ENCODE measurements around the gene MAP3K7CL. TPM values are rescaled to one million over a fixed set of nuclear protein-coding genes. Genes with fewer than 3 reads are reported as not detected.

The MAP3K7CL gene
- total RNA-seq, 4 donors from 2014 or later, result 6.8 to 10.4 (median 8.8) TPM

DNA sequence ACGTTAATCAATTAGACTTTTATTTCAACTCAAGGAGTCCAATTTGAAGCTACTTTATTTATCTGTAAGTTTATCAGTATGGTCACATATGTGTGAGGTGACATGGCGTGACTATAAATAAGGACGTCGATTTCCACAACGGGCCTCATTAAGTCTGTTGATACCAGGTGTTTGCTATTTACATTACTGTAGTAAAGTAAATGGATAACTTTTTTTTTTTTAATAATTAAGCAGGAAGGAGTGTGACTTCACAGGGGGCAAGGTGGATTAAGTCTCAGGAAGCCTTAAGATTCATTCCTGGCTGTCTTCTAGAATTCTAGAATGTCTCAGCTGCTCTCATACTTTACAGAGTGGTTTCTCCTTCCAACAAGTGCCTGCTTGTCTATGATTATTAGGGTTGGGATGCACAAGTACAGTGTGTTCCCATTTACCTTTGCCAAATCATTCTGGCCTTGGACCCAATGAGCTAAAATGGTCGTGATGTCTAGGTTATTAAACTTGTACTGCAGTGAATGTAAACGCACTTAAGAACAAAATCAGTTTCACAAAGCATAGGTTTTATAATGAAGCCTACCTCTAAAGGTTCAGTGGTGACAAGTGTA lies 15.5 kb downstream of the MAP3K7CL start:
- Histone ChIP-seq H3K4me1 (peaks cover 54% of the 10 kb centered on the region), H3K9me3 (no peaks in the 10 kb centered on the region), H3K4me3 (no peak overlapping the region), H3K36me3 (no peaks in the 10 kb centered on the region), H3K27me3 (no peaks in the 10 kb centered on the region), H3K27ac (peak overlapping the region; percentile 88)
- no peak for DNase-seq (ENCODE audit: low spot score in 2 of 2)
- WGBS, result 32% methylated on average over 7 of the region's 7 CpGs
- no peak for TF ChIP-seq EP300 (IDR thresholded peaks at IDR 0.05)
- no peak for TF ChIP-seq POLR2A (IDR thresholded peaks at IDR 0.05)
- peak; percentile 38 to 92 (median 54) for TF ChIP-seq POLR2AphosphoS5 (IDR thresholded peaks at IDR 0.05)
- TF ChIP-seq, protein P1, sequence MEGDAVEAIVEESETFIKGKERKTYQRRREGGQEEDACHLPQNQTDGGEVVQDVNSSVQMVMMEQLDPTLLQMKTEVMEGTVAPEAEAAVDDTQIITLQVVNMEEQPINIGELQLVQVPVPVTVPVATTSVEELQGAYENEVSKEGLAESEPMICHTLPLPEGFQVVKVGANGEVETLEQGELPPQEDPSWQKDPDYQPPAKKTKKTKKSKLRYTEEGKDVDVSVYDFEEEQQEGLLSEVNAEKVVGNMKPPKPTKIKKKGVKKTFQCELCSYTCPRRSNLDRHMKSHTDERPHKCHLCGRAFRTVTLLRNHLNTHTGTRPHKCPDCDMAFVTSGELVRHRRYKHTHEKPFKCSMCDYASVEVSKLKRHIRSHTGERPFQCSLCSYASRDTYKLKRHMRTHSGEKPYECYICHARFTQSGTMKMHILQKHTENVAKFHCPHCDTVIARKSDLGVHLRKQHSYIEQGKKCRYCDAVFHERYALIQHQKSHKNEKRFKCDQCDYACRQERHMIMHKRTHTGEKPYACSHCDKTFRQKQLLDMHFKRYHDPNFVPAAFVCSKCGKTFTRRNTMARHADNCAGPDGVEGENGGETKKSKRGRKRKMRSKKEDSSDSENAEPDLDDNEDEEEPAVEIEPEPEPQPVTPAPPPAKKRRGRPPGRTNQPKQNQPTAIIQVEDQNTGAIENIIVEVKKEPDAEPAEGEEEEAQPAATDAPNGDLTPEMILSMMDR (IDR thresholded peaks at IDR 0.05), result no peak

DNA sequence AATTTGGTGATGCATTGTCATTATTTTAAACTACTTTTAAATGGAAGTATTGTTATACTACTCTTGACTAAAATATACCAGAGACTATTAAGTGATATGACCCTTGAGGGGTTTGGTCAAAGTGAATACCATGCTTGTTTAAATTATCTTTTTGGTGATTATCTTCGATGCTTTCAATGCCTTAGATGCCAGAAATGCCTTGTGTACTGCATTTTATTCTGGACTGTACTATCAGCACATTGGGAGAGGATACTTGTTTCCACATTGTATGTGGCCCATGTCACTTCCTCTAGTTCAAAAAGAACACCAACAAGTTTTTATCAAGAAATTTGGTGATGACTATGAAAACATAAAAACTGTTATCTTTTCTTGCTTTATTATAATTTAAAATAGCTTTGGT lies 16.3 kb downstream of the MAP3K7CL start:
- Histone ChIP-seq H3K4me1 (peaks cover 55% of the 10 kb centered on the region), H3K27me3 (no peaks in the 10 kb centered on the region), H3K9me3 (no peaks in the 10 kb centered on the region), H3K4me3 (no peak overlapping the region), H3K36me3 (no peaks in the 10 kb centered on the region), H3K27ac (peak overlapping the region; percentile 88)
- 63% methylated on average over 1 of the region's 1 CpG for WGBS
- no peak for TF ChIP-seq POLR2A (IDR thresholded peaks at IDR 0.05)
- no peak for TF ChIP-seq POLR2AphosphoS5 (IDR thresholded peaks at IDR 0.05)
- TF ChIP-seq EP300 (IDR thresholded peaks at IDR 0.05), result no peak
- TF ChIP-seq, protein P1 (IDR thresholded peaks at IDR 0.05), result no peak
- no peak for DNase-seq (ENCODE audit: low spot score in 2 of 2)

DNA sequence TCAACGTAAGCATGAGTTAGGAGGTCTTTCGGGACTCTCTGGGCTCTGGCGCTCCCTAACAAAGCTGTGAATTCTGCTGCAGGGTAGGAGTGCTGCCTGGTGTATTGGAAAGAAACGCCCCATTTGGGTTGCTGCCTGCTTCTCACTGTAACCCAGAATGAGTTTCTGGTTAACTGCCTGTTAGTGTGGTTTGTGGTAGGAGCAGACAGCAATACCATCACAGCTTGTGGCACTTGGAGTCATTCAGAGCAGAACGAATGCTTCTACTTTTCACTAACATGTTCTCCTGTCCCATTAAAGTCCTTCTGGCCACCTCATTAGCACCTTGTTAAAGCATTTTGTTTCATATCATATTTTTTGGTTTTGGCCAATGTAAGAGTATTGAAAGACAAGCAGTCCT lies 18.1 kb downstream of the MAP3K7CL start:
- Histone ChIP-seq H3K27ac (no peak overlapping the region), H3K27me3 (no peaks in the 10 kb centered on the region), H3K36me3 (no peaks in the 10 kb centered on the region), H3K4me3 (no peak overlapping the region), H3K4me1 (peaks cover 66% of the 10 kb centered on the region), H3K9me3 (no peaks in the 10 kb centered on the region)
- TF ChIP-seq POLR2AphosphoS5 (IDR thresholded peaks at IDR 0.05) (no peak), EP300 (IDR thresholded peaks at IDR 0.05) (no peak), POLR2A (IDR thresholded peaks at IDR 0.05) (no peak)
- TF ChIP-seq, protein P1 (IDR thresholded peaks at IDR 0.05), result no peak
- WGBS, result 56% methylated on average over 5 of the region's 5 CpGs
- DNase-seq (ENCODE audit: low spot score in 2 of 2), result no peak

DNA sequence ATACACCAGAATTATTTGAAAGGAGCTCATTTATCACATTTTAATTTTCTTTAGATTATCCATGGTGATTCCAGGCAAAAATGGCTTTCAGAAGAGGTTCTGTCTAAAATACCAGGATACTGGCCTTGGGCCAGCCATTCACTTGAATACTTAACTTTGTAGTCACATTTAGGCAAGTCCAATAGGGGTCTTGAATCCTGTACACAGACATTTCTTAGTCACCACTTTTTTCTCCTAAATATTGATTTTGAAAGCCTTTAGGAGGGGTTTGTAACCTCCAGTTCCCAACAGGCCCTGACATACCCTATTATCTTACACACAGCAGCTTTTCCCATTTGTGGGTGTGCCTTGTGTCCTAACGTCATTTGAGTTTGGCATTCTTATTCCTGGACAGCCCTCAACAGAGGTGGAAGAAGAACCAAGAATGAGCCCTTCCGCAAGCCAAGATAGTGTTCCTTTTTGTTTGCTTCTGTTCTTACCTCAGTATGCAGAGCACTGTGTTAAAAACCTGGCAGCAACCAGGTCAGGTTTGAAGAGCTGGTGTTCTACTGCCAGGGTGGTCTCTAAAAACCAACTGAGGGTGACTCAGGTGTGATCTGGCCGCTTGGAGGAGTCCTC lies 19.5 kb downstream of the MAP3K7CL start:
- TF ChIP-seq POLR2A (IDR thresholded peaks at IDR 0.05), result no peak
- H3K27me3 ChIP-seq, result no peaks in the 10 kb centered on the region
- peaks cover 58% of the 10 kb centered on the region for H3K4me1 ChIP-seq
- no peaks in the 10 kb centered on the region for H3K36me3 ChIP-seq
- WGBS, result 51% methylated on average over 3 of the region's 3 CpGs
- no peak for DNase-seq (ENCODE audit: low spot score in 2 of 2)
- H3K9me3 ChIP-seq, result no peaks in the 10 kb centered on the region
- H3K27ac ChIP-seq, result no peak overlapping the region
- H3K4me3 ChIP-seq, result no peak overlapping the region

DNA sequence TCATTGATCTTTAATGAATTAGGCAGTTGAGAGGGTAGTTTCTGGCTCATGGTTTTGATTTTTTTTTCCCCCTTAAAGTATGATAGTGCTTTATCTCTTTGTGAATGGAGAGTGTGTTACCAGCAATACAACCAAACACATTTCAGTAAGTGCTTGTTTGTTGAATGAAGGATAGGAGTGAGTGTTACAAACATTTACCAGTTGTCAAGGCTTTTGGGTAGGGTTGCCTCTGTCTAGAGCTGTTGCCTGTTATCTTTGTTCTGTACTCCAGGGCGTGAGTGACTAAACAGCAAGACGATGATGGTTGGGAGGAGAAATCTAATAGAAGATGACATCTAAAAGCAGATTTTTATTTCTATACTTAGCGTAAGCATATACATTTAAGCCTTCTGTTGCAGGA lies 21.5 kb downstream of the MAP3K7CL start:
- Histone ChIP-seq H3K9me3 (no peaks in the 10 kb centered on the region), H3K4me3 (no peak overlapping the region), H3K4me1 (peaks cover 42% of the 10 kb centered on the region), H3K27ac (no peak overlapping the region), H3K36me3 (no peaks in the 10 kb centered on the region), H3K27me3 (no peaks in the 10 kb centered on the region)
- TF ChIP-seq EP300 (IDR thresholded peaks at IDR 0.05) (no peak), POLR2A (IDR thresholded peaks at IDR 0.05) (no peak), POLR2AphosphoS5 (IDR thresholded peaks at IDR 0.05) (no peak)
- TF ChIP-seq, protein P1 (IDR thresholded peaks at IDR 0.05), result no peak
- WGBS, result 67% methylated on average over 3 of the region's 3 CpGs
- DNase-seq (ENCODE audit: low spot score in 2 of 2), result no peak
